ENCODE results near the gene ASPG. TPM values are rescaled to one million over a fixed set of nuclear protein-coding genes. Genes with fewer than 3 reads are reported as not detected.

The ASPG gene
- total RNA-seq, 2 experiments from 2014 or later: not detected

DNA sequence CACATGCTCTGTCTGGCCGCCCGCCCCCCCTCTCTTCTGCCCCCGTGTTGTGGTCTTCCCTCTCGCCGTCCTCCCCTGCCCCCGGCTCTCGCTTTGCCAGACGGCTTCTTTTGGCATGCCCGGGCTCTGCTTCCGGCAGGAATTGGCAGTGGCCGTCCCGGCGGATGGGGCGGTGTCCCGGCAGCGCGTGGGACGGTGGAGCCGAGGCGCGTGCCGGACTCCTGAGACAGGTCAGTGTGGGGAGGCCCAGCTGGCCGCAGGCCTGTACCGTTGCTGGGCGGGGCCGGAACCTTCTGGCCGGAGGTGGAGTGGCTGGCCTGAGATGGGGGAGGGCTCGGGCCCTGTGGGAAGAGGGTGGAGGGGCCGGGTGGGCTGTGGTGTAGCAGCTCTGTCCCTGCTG is 70.0 kb downstream of the ASPG start:
- intact Hi-C loops (cut with DNase I, micrococcal nuclease): no loop called here

GRCh38 chr14:104156142-104156541 is 70.6 kb downstream of the ASPG start:
- Histone ChIP-seq H3K27me3 (ENCODE audit: control insufficient read depth in 1 of 2, insufficient read depth in 2 of 2, low read length in 2 of 2) (no peaks in the 10 kb centered on the region), H3K4me3 (ENCODE audit: low read length) (no peak overlapping the region), H3K9me3 (ENCODE audit: control insufficient read depth in 1 of 2, insufficient read depth in 1 of 2, low read length in 2 of 2) (no peaks in the 10 kb centered on the region), H3K27ac (ENCODE audit: low read depth in 1 of 2, low read length in 2 of 2) (no peak overlapping the region), H3K4me1 (ENCODE audit: insufficient read depth, low read length) (peaks cover 8% of the 10 kb centered on the region), H3K36me3 (ENCODE audit: insufficient read depth, low read length) (no peaks in the 10 kb centered on the region)
- POLR2A ChIA-PET: no interaction called here
- ATAC-seq (ENCODE audit: poor library complexity): no peak
- H3K36me3 Mint-ChIP-seq (ENCODE audit: low read depth): no peaks in the 10 kb centered on the region
- H3K4me3 Mint-ChIP-seq: no peak overlapping the region
- H3K4me1 Mint-ChIP-seq (ENCODE audit: low read depth): no peaks in the 10 kb centered on the region
- no peak overlapping the region for H3K27ac Mint-ChIP-seq
- no peak for DNase-seq
- CTCF ChIA-PET: no interaction called here
- intact Hi-C loops (cut with DNase I, micrococcal nuclease): no loop called here
- no peaks in the 10 kb centered on the region for H3K9me3 Mint-ChIP-seq
- TF ChIP-seq CTCF (IDR thresholded peaks at IDR 0.05): no peak
- no peaks in the 10 kb centered on the region for H3K27me3 Mint-ChIP-seq

More for the DNA sequence above, 70.0 kb downstream of the ASPG start:
- Mint-ChIP-seq H3K27me3 (no peaks in the 10 kb centered on the region), H3K27ac (no peak overlapping the region), H3K4me1 (ENCODE audit: low read depth) (no peaks in the 10 kb centered on the region), H3K4me3 (no peak overlapping the region), H3K36me3 (ENCODE audit: low read depth) (no peaks in the 10 kb centered on the region), H3K9me3 (no peaks in the 10 kb centered on the region)
- Histone ChIP-seq H3K9me3 (ENCODE audit: control insufficient read depth in 1 of 2, insufficient read depth in 1 of 2, low read length in 2 of 2) (no peaks in the 10 kb centered on the region), H3K4me1 (ENCODE audit: insufficient read depth, low read length) (peaks cover 8% of the 10 kb centered on the region), H3K36me3 (ENCODE audit: insufficient read depth, low read length) (no peaks in the 10 kb centered on the region), H3K27me3 (ENCODE audit: control insufficient read depth in 1 of 2, insufficient read depth in 2 of 2, low read length in 2 of 2) (no peaks in the 10 kb centered on the region), H3K4me3 (ENCODE audit: low read length) (no peak overlapping the region), H3K27ac (ENCODE audit: low read depth in 1 of 2, low read length in 2 of 2) (no peak overlapping the region)
- POLR2A ChIA-PET: no interaction called here
- DNase-seq (no peak), ATAC-seq (ENCODE audit: poor library complexity) (no peak)
- TF ChIP-seq CTCF (IDR thresholded peaks at IDR 0.05): no peak
- CTCF ChIA-PET: no interaction called here

GRCh38 chr14:104157016-104157928 is 71.8 kb downstream of the ASPG start:
- no peak overlapping the region for H3K27ac Mint-ChIP-seq
- Histone ChIP-seq H3K4me3 (ENCODE audit: low read length) (no peak overlapping the region), H3K27me3 (ENCODE audit: control insufficient read depth in 1 of 2, insufficient read depth in 2 of 2, low read length in 2 of 2) (no peaks in the 10 kb centered on the region), H3K27ac (ENCODE audit: low read depth in 1 of 2, low read length in 2 of 2) (no peak overlapping the region), H3K9me3 (ENCODE audit: control insufficient read depth in 1 of 2, insufficient read depth in 1 of 2, low read length in 2 of 2) (no peaks in the 10 kb centered on the region), H3K4me1 (ENCODE audit: insufficient read depth, low read length) (peaks cover 8% of the 10 kb centered on the region), H3K36me3 (ENCODE audit: insufficient read depth, low read length) (no peaks in the 10 kb centered on the region)
- ATAC-seq (ENCODE audit: poor library complexity): no peak
- CTCF ChIA-PET: no interaction called here
- H3K27me3 Mint-ChIP-seq: no peaks in the 10 kb centered on the region
- H3K4me1 Mint-ChIP-seq (ENCODE audit: low read depth): no peaks in the 10 kb centered on the region
- TF ChIP-seq CTCF (IDR thresholded peaks at IDR 0.05): no peak
- no peak for DNase-seq
- H3K36me3 Mint-ChIP-seq (ENCODE audit: low read depth): no peaks in the 10 kb centered on the region
- POLR2A ChIA-PET: no interaction called here
- H3K4me3 Mint-ChIP-seq: no peak overlapping the region
- no peaks in the 10 kb centered on the region for H3K9me3 Mint-ChIP-seq
- intact Hi-C loops (cut with DNase I, micrococcal nuclease): no loop called here

Measured in CD4-positive, alpha-beta T cell (primary cell).